Activated CD8-positive, alpha-beta memory T cell treated with anti-CD3 and anti-CD28 coated beads for 24 hours (primary cell): ENCODE results near the gene KIZ.

Experiments used
- DNase-seq: peaks from one replicate; pipeline ENCODE4 v3.0.0-alpha.2; 2020

KIZ gene

DNA sequence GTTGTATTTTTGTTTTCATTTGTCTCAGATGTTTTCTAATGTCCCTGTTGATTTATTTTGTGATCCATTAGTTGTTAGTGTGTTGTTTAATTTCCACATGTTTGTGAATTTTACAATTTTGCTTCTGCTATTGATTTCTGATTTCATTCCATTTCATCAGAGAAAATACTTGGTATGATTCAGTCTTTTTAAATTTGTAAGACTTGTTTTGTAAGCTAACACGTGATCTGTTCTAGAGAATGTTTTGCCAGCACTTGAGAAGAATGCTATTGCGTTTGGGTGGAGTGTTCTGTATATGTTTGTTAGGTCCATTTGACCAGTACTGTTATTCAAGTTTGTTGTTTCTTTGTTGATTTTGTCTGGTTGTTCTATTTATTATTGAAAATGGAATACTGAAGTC is 53.9 kb downstream of the KIZ start:
- no peak for DNase-seq

DNA sequence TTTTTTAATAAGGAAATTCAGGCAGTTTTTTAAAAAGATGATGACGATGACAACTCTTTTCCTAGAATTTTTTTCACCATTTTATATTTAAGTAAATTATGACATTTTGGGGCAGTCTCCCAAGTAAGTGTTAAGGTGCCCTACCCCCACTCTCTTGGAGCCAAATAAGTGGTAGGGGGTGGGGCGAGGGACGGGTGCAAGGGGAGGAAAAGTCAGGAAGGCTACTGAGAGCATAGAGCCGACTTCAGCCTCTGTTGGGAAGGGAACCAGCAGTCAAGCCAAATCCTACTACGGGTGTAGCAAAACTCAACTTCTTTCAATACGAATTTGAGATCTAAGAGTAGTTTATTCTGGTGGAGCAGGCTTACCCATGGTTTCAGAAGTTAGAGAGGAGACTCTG is 54.4 kb downstream of the KIZ start:
- no peak for DNase-seq

DNA sequence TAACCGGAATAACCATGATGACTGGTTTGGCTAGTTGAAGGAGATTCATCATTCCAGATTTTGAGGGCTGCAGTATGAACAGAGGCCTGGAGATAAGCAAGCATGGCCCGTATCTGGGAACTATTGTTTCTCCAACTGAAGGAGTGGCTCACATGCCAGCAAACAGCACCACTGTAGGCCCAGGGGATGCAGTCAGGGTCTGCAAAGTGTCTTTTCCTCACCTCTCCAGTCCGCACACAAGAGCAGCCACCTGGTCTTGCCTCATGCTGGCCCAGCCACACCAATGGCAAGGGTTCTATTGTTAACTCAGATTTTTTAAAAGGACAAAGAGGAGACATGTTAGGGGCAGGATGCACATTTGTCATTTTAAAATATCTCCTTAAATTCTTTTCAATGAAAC is 55.1 kb downstream of the KIZ start:
- no peak for DNase-seq

DNA sequence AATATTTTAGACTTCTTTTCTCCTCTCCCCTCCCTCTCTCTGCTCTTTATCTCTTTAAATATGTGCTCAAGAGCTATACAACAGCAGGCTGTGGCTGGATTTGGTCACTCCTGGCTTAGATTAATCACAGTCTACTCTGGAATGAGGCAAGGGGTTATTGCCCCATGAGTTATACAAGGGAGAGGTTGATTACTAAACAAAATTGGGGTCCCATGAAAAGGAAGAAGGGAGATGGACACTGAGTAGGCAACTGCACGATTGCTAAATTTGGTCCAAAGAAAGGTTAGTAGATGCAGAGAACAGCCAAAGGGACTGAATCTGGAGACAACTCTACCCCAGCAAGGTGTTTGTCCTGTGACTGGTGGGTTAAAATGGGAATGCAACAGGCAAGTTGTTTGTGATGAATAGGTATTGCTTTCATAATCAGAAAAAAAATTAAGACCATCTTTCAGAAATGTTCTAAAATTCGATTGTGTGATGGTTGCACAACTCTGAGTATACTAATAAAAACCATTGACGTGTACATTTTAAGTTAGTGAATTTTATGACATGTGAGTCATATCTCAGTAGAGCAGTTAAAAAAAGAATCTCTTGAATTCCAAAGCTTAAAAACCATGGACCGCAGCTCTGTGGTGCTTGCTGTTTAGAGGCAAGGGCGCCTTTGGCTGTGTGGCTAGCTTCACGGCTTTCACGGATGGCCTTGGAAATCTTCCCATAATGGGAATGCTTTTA is 57.1 kb downstream of the KIZ start:
- no peak for DNase-seq

DNA sequence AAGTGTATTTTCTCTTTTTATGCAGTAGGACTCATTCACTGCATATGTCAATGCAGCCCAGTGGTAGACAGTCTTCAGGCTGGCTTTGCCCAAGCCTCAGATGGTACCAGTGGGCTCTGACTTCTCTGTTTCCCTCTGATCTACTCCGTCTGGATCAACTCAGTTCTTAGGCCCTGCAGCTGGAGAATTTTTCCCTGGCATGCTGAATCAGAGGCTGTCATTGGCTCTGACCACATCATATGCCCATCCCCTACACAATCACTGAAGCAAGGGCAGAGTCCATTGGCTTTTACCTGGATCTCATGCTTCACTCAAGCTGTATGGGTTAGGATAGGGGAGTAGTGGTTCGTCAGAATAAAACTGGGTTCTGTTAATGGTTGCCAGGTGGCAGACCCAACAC is 57.8 kb downstream of the KIZ start:
- DNase-seq, result no peak

DNA sequence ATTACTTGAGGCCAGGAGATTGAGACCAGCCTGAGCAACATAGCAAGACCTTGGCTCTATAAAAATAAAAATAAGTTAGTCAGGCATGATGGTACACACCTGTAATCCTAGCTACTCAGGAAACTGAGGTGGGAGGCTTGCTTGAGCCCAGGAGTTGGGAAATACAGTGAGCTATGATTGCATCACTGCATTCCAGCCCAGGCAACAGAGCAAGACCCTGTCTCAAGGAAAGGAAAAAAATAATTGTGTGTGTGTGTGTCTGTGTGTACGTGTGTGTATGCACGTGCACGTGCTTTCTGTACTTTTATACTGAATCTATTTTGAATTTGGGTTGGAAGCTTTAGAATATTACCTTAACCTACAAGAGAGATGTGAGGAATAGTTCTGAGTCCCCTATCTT is 58.9 kb downstream of the KIZ start:
- DNase-seq, result no peak

DNA sequence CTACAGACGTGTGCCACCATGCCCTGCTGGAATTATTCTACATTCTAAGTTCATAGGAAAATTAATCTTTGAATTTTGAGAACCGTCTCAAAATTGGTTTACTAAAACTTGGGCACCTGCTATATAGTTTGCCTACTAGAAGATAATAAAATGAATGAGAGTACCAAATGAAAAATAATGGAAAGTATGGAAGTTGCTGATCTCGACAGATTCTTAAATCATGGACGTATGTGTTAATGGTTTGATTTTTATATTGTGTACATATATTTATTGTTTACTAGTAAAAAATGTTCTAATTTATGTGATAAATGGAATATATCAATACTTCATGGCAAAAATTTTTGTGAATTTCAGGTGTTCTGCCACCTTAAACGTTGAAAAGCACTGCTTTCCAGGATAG is 60.0 kb downstream of the KIZ start:
- no peak for DNase-seq

DNA sequence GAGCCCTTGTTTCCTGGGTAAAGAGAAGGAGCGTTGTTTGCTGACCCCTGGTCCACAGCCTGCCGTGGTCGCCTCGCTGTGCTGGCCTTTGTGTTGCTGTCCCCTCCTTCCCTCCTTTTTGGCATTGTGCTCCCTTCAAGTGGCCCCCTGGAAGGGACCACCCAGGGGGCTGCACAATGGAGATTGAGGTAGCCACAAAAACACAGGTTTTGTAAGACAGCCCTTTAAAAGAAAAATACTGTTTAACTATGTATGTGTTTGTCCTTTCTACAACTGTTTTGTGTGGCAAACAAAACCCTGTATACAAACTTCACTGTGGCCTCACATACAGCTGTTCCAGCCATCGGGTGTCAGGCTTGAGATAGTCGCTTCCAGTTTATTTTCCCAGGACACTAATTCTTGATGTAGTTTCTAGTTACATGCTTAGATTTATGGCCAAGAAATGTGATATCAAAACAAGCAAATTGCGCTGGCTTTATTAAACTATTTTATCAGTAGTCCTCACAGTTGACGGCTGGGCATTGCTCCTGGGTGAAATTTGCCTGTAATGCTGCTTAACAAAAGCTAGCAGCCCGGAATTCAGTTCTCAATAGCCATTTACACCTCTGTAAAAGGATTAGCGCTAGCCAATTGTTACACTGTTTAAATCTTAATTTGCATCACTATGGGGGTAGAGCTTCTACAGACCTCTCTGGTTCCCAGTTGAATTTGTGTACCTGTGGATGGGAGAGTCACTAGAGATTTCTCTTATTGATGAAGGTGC is 64.1 kb downstream of the KIZ start:
- DNase-seq, result no peak

DNA sequence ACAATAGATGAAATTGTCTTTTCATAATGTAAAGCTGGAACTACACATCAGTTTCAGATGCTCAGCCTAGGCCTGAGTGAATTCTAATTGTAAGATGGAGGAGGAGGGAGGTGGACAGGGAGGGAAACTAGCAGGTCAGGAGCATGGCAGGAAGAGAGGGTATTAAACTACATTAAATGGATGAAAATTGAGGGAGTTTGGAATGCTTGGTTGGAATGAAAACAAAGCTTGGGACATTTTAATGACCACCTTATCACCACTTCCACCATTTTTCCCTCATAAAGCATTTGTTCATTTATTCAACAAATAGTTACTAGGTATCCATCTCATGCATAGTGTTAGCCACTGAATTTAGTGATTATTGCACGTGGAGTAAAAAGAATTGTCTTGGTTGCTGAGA is 65.0 kb downstream of the KIZ start:
- DNase-seq, result no peak

DNA sequence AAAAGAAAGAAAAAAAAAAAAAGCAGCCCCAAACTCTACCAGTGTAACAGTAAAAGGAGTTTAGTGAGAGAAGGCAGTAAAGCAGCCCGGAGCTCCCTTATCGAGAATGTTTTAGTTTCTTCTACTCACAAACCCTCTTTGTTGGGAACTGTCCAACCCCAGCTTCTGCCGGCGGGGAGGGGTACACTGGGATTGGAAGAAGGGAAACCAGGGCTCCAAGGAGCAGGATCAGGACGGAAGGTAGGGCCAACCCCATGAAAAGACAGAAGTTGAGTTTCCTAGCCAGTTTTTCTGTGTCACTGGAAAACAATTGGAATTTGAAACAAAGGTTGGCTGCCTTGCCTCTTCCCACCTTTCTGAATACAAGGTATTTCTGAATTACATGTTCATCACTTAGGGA is 66.0 kb downstream of the KIZ start:
- DNase-seq, result no peak

DNA sequence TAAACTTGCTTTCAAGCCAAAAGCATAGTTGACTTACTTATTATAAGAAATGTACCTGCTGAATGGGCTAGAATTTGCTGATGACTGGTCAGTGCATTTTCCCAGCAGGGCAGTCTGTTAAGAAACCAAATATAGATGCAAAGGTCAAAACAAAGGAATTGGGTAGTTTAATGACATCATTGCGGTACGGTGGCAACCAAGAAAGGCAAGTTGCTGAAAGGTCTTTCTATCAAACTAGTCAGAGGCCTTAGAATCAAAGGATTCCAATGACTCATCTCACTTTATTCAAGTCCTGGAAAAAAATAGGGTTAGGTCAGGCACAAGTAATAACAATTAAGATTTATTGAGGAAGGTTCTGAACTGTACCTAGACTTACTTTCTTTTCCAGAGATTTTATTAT is 76.4 kb downstream of the KIZ start:
- no peak for DNase-seq

DNA sequence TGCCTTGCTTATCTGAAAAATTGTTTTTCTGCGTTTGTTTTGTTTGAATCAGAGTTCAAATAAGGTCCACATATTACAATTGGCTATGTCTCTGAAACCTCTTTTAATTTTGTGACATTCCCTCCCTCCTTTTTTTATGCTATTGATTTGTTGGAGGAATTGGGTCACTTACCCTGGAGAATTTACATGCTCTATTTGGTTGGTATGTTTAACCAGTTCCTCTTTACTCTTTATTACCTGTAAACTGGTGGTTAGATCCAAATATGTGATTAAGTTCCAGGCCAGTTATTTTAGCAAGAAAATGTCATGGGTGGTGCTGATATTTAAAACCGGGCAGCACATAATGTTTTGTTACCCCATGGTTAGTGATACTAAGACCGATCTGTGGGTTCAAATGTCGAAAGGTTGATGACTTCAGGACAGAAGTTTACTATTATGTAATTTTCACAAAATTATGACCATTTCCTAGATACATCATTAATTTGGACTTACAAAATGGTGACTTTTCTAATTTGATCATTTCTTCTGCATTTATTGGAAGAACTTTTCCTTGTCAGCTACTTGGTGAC is 77.3 kb downstream of the KIZ start:
- no peak for DNase-seq

DNA sequence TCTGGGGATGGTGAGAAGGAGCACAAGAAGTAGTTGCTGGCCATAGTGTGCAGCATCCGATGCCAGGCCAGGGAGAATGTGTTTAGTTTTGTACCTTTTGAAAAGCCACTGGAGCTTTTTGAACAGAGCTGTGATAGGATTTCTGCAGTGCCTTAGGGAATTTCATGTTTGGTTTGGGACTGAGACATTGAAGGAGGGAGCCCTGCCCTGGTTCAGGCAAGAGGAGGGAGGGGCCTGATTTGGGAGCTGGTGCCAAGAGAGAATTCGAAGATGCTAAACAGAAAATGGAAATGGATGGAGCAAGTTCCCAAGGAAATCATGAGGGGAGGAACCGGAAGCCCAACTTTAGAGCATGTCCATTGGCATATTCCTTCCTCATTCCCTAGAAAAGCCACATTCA is 80.7 kb downstream of the KIZ start:
- no peak for DNase-seq

DNA sequence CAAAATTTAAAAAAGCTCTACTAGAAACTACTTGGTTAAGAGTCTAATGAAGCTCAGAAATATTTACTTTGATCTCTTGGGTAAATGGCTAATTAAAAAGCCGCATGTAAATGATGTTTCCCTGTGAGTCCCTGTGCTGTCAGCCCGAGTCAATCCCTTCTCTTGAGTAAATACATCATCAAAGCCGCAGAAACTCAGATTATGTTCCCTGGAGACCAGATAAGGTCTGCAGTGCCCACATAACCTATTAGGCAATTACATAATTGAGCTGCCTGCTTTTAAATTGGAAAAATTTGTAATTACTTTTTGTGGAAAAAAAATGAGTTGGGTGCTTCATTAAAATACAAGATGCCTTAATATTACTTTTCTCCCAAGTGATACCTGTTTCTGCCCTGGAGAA is 83.1 kb downstream of the KIZ start:
- DNase-seq, result no peak

DNA sequence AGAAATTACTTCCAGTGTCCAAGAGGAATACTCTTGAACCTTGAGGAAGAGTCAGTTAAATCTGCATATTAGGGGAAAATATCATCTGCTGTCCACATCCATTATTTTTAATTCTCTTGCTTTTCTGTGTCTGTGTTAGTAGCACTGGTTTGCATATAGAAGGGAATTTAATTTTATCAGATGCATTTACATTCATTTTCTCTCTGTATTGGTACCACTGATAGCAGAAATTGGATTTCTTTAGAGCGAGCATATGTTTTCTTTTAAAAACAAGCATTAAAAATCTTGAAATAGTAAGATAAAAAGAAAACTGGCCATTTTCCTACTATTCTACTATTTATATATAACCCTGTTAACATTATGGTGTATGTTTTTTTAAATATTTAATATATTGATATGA is 83.8 kb downstream of the KIZ start:
- DNase-seq, result no peak

DNA sequence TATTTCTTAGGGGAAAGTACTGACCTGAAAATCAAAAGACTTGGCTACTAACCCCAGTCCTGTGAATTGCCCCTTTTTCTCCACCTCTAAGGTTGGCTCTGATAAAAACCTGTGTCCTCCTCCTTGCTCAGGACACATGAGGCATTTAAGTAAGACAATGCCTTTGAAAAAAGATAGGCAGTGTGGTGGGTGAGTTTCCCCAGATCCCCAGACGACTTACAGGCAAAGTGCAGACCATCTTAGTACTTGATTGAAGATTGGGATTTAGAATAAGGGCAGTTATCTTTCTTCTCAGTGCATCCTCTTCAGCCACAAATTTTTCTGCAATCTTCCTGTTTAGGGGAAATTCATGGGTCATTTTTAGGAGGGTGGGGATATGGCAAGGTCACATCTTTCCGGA is 87.8 kb downstream of the KIZ start:
- no peak for DNase-seq

DNA sequence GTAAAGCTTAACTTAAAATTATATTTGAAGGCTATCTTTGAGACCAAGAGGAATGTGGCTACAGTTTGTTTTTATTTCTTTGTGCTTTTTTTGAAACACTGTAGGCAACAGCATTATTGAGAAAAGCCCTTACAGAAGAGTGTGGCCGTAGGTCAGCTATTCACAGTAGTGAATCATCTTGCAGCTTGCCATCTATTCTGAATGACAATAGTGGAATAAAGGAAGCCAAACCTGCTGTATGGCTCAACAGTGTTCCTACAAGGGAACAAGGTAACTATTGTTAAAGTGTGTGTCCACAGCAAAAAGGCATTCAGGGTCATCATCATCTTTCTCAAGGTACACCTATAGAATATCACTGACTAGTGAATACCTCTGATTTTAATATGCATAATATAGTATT is 88.5 kb downstream of the KIZ start:
- no peak for DNase-seq

DNA sequence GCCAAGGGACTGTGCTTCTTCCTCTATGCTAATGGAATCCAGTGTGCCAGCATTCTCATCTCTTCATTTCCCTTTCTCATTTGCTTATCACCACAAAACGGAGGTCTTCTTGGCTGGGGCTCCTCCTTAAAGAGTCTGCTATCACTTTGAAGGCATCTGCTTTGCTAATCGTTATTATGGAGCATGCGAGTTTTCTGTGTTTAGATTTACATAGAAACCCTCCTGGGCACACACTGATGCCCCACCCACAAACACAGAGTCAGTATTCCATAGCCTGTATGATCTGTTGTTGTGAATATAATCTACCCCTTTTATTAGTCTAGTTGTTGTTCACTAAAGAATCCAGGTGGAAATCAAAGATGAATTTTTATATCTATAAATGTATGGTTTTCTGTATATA is 93.8 kb downstream of the KIZ start:
- DNase-seq, result no peak

DNA sequence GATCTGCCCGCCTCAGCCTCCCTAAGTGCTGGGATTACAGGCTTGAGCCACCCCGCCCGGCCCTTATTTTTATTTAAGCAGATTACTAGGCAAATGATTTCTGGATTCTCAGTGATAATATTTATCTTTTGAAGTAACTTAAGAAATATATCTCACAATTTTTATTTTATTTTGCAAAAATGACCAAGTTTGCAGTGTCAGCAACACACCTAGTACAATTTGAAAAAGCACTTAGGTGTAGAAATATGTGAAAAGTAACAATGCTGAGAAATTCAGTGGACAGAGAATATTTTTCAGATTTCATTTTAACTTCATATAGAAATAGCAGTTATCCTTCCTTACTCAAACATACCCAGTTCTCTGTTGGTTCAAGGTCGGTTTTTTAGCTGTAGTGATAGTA is 98.3 kb downstream of the KIZ start:
- no peak for DNase-seq

DNA sequence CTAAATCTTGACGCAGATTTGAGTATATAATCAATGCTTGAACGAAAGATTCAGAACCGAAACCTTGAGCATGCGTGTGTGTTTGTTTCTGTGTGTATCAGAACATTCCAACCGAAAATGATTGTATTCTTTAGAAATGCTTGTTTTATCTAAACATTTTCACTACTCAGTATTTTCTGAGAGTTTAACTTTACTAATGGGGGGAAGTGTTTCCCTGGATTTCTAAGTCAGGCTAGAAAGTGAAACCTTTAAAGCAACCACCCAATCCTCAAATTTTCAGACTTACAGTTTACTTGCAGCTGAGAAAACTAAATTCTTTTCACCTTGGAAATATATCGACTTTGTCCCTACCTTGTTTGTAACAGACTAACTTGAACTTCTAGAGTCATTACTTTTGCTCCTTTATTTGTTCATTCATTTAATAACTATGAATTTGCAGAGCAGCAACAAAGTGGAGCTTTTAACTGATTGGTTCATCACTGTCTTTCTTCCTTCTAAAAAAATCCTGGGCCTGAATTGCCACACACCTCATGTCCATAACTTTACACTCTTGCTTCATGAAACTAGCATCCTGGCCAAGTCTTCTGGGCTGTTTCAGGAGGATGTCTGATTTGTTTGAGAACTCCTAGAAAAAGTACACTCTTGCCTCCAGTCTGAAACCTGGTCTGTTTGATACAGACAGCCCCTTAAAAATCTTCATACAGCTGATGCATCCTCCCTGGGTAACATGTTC is 99.5 kb downstream of the KIZ start:
- DNase-seq, result no peak

DNA sequence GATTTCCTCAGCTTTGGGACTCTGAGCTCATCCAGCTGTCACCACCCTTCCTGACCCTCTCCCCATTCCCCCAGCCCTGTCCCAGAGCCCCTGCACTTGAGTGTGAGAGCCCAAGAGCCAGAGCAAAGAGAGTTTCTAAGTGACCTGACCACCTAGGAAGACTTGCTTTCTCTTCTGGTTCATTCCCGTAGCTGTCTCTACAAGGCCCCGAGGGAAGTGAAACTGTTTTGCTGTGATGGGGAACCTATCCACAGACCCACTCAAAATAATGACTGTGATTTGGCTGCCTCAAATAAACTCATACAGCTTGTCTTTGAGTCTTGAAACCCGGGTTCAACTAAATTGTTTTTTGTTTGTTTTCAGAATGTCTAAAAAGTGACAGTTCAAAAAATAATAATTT is 102.6 kb downstream of the KIZ start:
- no peak for DNase-seq

DNA sequence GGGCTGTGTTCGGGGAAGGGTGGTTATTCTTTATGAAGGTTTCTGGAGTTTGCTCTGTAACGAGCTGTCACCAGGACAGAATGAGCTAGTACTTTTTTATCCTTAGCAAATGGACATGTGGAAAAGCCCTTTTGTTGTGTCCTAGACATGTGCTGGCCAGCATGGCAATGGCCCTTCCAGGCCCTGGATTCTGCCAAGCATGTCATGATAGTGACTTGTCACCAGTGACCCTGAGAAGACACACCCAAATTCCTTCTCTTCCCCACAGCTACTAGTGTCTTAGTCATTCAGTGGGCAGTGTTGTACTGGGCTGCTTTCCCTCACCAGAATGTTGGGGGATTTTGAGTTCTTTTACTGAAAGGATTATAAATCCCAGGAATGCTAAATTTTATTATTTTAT is 103.3 kb downstream of the KIZ start:
- no peak for DNase-seq

DNA sequence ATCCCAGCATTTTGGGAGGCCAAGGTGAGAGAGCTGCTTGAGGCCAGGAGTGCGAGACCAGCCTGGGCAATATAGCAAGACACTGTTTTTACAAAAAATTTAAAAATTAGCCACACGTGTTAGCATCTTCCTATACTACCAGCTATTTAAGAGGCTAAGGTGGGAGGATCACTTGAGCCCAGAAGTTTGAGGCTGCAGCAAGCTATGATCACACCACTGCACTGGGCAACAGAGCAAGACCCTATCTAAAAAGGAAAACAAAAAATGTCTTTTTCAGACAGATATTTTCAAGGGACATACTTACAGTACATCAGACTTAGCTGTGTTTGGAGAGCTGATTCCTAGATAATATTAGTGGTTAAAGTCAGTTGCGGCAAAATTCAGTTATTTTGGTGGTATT is 104.3 kb downstream of the KIZ start:
- no peak for DNase-seq

DNA sequence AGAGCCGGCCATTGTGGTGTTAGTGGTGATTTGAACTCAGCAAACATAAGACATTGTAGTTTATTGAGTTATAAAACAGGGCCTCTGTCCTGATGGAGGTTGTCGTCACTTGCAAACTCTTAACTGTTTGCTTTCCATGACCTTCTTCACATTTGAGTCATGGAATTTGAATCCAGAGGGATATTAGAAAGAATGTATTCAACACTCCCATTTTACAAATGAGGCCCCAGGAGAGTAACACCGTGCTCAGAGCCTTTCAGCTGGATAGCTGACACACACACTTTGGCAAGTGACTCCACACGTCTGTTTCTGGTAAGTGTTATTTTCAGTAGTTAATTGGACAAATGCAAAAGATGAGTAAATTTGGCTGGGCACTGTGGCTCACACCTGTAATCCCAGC is 104.8 kb downstream of the KIZ start:
- no peak for DNase-seq
